22Rv1 (cell line): Measurements from ENCODE around the gene IQGAP1.

Source experiments
- ZFX ChIP-seq: fragments of 450-650 bp; IDR thresholded peaks from 2 replicates; pipeline ENCODE4 v1.6.1; 2017; ENCODE audit warnings: antibody characterized with exemption, borderline replicate concordance
- TF ChIP-seq, protein P1 (sequence below): fragments of 450-650 bp; IDR thresholded peaks from 2 replicates; pipeline ENCODE4 v1.5.1; 2017; ENCODE audit warnings: mild to moderate bottlenecking

DNA sequence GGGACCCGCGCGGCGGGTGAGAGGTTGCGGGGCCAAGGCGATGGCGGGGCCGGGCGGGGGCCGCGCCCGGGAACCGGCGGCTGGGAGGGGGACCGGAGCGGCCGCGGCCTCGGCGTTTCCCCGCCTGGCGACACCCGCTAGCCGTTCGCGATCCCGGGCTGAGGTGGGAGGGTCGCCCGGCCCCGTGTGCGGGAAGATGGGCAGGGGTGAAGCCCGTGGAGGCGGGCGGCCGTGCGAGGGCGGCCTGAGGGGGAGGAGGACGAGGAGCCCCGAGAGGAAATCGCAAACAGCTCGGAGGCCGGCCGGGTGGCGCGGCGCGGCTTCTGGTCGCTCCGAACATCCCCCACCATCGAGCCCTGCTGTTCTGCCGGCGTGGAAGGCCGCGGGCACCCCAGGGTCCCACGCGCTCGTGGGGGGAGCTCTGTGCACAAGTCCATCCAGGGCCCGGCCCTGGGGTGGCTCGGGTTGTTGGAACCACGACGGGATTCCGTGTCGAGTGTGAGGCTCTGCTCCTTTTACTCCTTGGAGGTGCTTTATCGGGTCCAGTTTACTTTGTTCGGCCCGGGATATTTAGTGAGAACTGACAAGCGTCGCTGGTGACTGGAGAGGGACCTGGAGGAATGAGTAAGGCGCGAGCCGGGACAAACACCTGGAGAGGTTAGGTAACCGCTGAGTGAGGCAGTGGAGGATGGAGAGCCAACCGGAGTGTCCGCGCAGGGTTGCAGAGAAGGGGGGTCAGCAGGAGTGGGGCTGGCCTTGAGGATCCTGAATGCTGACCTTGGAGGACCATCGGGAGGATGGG is 142.4 kb downstream of the IQGAP1 start:
- TF ChIP-seq, protein P1, sequence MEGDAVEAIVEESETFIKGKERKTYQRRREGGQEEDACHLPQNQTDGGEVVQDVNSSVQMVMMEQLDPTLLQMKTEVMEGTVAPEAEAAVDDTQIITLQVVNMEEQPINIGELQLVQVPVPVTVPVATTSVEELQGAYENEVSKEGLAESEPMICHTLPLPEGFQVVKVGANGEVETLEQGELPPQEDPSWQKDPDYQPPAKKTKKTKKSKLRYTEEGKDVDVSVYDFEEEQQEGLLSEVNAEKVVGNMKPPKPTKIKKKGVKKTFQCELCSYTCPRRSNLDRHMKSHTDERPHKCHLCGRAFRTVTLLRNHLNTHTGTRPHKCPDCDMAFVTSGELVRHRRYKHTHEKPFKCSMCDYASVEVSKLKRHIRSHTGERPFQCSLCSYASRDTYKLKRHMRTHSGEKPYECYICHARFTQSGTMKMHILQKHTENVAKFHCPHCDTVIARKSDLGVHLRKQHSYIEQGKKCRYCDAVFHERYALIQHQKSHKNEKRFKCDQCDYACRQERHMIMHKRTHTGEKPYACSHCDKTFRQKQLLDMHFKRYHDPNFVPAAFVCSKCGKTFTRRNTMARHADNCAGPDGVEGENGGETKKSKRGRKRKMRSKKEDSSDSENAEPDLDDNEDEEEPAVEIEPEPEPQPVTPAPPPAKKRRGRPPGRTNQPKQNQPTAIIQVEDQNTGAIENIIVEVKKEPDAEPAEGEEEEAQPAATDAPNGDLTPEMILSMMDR: no peak
- TF ChIP-seq ZFX: no peak
